Thoracic aorta (tissue), 2 donors: ENCODE measurements around the gene PIGU. TPM values are rescaled to one million over a fixed set of nuclear protein-coding genes. Genes with fewer than 3 reads are reported as not detected.

Source experiments
- ATAC-seq: fragments of 150-250 bp; one replicate; pipeline ENCODE4 v1.8.0; 2017; ENCODE audit warnings: low read depth; ENCODE audit not compliant: insufficient number of reproducible peaks, low FRiP score
- DNase-seq: peaks from one replicate; pipeline ENCODE4 v3.0.0-alpha.2; 2020; ENCODE audit warnings: low spot score
- H3K27ac ChIP-seq, 2 donors: fragments of 200-600 bp; sonication (generic); 1 replicate in 1 of 2; 2 replicates in 1 of 2; pipeline ENCODE4 v1.5.1; 2016; ENCODE audit warnings: mild to moderate bottlenecking in 2 of 2, moderate library complexity in 2 of 2
- H3K27me3 ChIP-seq: fragments of 200-600 bp; sonication (generic); replicated peaks from 2 replicates; pipeline ENCODE4 v1.6.0; 2016; ENCODE audit warnings: mild to moderate bottlenecking; ENCODE audit not compliant: insufficient read depth
- H3K36me3 ChIP-seq: fragments of 200-600 bp; sonication (generic); one replicate; pipeline ENCODE4 v1.5.1; 2016
- H3K4me1 ChIP-seq, 2 donors: fragments of 200-600 bp; sonication (generic); 1 replicate in 1 of 2; 2 replicates in 1 of 2; pipeline versions ENCODE4 v1.5.1 to v1.6.0; 2016; ENCODE audit warnings: low read depth in 2 of 2, mild to moderate bottlenecking in 1 of 2; ENCODE audit not compliant: control insufficient read depth in 1 of 2
- H3K4me3 ChIP-seq: fragments of 200-600 bp; sonication (generic); 2 replicates; pipeline ENCODE4 v1.5.1; 2016; ENCODE audit warnings: mild to moderate bottlenecking
- H3K9me3 ChIP-seq: fragments of 200-600 bp; sonication (generic); 2 replicates; pipeline ENCODE4 v1.5.1; 2016
- CTCF ChIP-seq: fragments of 200-600 bp; sonication (generic); IDR thresholded peaks from one replicate; pipeline ENCODE4 v1.5.1; 2019; ENCODE audit warnings: antibody characterized with exemption
- total RNA-seq, 2 donors: library from RNA; depleted of rRNA; stranded (reverse); fragments of >200 nt; gene quantifications; one replicate each; pipeline versions ENCODE4 v1.1.0 to v1.2.3, GENCODE V29; 2016

PIGU gene
- total RNA-seq, 2 donors from 2014 or later, result 10.2 to 10.4 TPM

GRCh38 chr20:34705397-34706301 lies 28.8 kb upstream of the PIGU start:
- Histone ChIP-seq H3K27me3 (no peaks in the 10 kb centered on the region), H3K27ac (peak overlapping the region; percentile 99), H3K4me1 (peaks cover 9 to 24% of the 10 kb centered on the region in 2 donors), H3K9me3 (no peaks in the 10 kb centered on the region), H3K4me3 (peak overlapping the region; percentile 92), H3K36me3 (no peaks in the 10 kb centered on the region)
- ATAC-seq (no peak), DNase-seq (no peak)
- TF ChIP-seq CTCF, result peak; percentile 25

- no peaks in the 10 kb centered on the region for H3K27me3 ChIP-seq
- H3K27ac ChIP-seq, result peak overlapping the region; percentile 99
- DNase-seq (no peak), ATAC-seq (no peak)
- H3K36me3 ChIP-seq, result no peaks in the 10 kb centered on the region
- no peaks in the 10 kb centered on the region for H3K9me3 ChIP-seq
- peak overlapping the region; percentile 92 for H3K4me3 ChIP-seq
- TF ChIP-seq CTCF, result no peak
- peaks cover 6 to 17% of the 10 kb centered on the region in 2 donors for H3K4me1 ChIP-seq
Observed at GRCh38 chr20:34705008-34705396, 28.1 kb upstream of the PIGU start.

- TF ChIP-seq CTCF, result no peak
- DNase-seq (peak; percentile 80), ATAC-seq (peak; percentile 80)
- Histone ChIP-seq H3K27me3 (no peaks in the 10 kb centered on the region), H3K27ac (peak within 1 kb of the TSS; percentile 99), H3K9me3 (no peaks in the 10 kb centered on the region), H3K36me3 (no peaks in the 10 kb centered on the region), H3K4me1 (peaks cover 6 to 17% of the 10 kb centered on the region in 2 donors), H3K4me3 (peak within 1 kb of the TSS; percentile 92)
Observed at GRCh38 chr20:34704177-34705007, 27.5 kb upstream of the PIGU start, which contains the start of gene TP53INP2. TSS of gene TP53INP2 (plus strand) at chr20:34704344. CDS start at chr20:34708740, 4,396 bp downstream.

GRCh38 chr20:34703424-34704176 lies 26.7 kb upstream of the PIGU start:
- DNase-seq (no peak), ATAC-seq (no peak)
- H3K27ac ChIP-seq, result peak overlapping the region; percentile 99
- no peaks in the 10 kb centered on the region for H3K9me3 ChIP-seq
- no peaks in the 10 kb centered on the region for H3K36me3 ChIP-seq
- H3K4me3 ChIP-seq, result peak overlapping the region; percentile 92
- TF ChIP-seq CTCF, result no peak
- H3K4me1 ChIP-seq, result peaks cover 6 to 13% of the 10 kb centered on the region in 2 donors
- no peaks in the 10 kb centered on the region for H3K27me3 ChIP-seq
